ENCODE data around the gene TEF.

DNA sequence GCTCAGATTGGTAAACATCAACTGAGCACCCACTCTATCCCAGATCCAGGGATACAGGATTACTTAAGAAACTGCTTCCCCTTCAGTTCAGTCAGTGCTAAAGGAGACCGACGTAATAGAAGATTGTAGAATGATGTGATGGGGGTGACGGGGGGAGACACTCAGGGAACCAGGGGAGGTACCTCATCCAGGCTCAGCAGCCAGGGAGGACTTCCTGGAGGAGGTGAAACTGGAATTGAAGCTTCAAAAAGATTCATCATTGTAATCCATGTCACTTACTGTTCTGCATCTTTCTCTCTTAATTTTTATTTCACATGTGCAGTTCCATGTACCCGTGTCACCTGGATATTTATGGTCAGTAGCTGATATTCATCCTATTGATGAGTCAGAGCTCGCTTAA lies 19.1 kb upstream of the TEF start:
- TF ChIP-seq, protein P1, sequence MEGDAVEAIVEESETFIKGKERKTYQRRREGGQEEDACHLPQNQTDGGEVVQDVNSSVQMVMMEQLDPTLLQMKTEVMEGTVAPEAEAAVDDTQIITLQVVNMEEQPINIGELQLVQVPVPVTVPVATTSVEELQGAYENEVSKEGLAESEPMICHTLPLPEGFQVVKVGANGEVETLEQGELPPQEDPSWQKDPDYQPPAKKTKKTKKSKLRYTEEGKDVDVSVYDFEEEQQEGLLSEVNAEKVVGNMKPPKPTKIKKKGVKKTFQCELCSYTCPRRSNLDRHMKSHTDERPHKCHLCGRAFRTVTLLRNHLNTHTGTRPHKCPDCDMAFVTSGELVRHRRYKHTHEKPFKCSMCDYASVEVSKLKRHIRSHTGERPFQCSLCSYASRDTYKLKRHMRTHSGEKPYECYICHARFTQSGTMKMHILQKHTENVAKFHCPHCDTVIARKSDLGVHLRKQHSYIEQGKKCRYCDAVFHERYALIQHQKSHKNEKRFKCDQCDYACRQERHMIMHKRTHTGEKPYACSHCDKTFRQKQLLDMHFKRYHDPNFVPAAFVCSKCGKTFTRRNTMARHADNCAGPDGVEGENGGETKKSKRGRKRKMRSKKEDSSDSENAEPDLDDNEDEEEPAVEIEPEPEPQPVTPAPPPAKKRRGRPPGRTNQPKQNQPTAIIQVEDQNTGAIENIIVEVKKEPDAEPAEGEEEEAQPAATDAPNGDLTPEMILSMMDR (IDR thresholded peaks at IDR 0.05): no peak
- no peak for TF ChIP-seq POLR2A (IDR thresholded peaks at IDR 0.05)

All from uterus (tissue), 2 donors.